H1 (cell line): ENCODE data around the gene AEBP1. TPM values are rescaled to one million over a fixed set of nuclear protein-coding genes. Genes with fewer than 3 reads are reported as not detected.
A peak's percentile ranks its signal among the peaks of the same experiment; 100 is the strongest.

ENCODE experiments used
- CTCF ChIA-PET: fragments of 300-600 bp; sonication (Branson Sonifier 250); formaldehyde crosslinking; loops from one replicate; lab custom pipeline; 2021; ENCODE audit not compliant: partially characterized antibody; lab: Charles Lee
- POLR2A ChIA-PET: fragments of 300-600 bp; sonication (Branson Sonifier 250); formaldehyde crosslinking; loops from one replicate; lab custom pipeline; 2021; ENCODE audit warnings: inconsistent platforms; ENCODE audit not compliant: partially characterized antibody; lab: Charles Lee
- DNase-seq, 2 experiments: peaks; one replicate each; pipeline versions ENCODE4 v3.0.0 to v3.0.0-alpha.2; 2010 to 2022; ENCODE audit warnings: low spot score in 2 of 2, low read depth in 1 of 2, mixed read lengths in 1 of 2
- FAIRE-seq: peaks from 2 replicates; lab custom pipeline; 2011; peaks lifted over from hg19 to GRCh38; lab: Jason Lieb, UNC
- H2AFZ ChIP-seq: 2 replicates; pipeline ENCODE4 v1.8.1; 2012; ENCODE audit warnings: low read length, inconsistent platforms
- H2AK5ac ChIP-seq: 2 replicates; pipeline ENCODE4 v1.6.1; 2013; ENCODE audit warnings: low read depth, low read length
- H2BK120ac ChIP-seq: replicated peaks from 2 replicates; pipeline ENCODE3; 2013; ENCODE audit warnings: low read depth, low read length, inconsistent platforms
- H2BK12ac ChIP-seq: 2 replicates; pipeline ENCODE4 v1.6.1; 2013; ENCODE audit warnings: low read depth, low read length
- H2BK15ac ChIP-seq: 2 replicates; pipeline ENCODE4 v1.6.1; 2013; ENCODE audit warnings: low read length
- H2BK20ac ChIP-seq: 2 replicates; pipeline ENCODE4 v1.6.1; 2013; ENCODE audit warnings: low read length
- H2BK5ac ChIP-seq: 2 replicates; pipeline ENCODE4 v1.6.1; 2013; ENCODE audit warnings: low read depth, low read length
- H3K14ac ChIP-seq: 2 replicates; pipeline ENCODE4 v1.6.1; 2013; ENCODE audit warnings: inconsistent platforms; ENCODE audit not compliant: insufficient read length
- H3K18ac ChIP-seq: 2 replicates; pipeline ENCODE4 v1.6.1; 2013; ENCODE audit warnings: low read length; ENCODE audit errors: extremely low read depth
- H3K23ac ChIP-seq: 2 replicates; pipeline ENCODE4 v1.6.1; 2013; ENCODE audit warnings: inconsistent platforms; ENCODE audit not compliant: insufficient read length
- H3K23me2 ChIP-seq: 2 replicates; pipeline ENCODE4 v1.6.1; 2013; ENCODE audit warnings: low read depth, low read length
- H3K27ac ChIP-seq: 2 replicates; pipeline ENCODE4 v1.6.1; 2011; ENCODE audit warnings: low read depth, low read length, inconsistent platforms
- H3K27me3 ChIP-seq, 4 experiments: replicated peaks in 1 of 4; 1 replicate in 1 of 4; 2 replicates in 3 of 4; pipeline versions ENCODE4 v1.6.1 to v1.8.1; 2011 to 2013; ENCODE audit warnings: low read length in 3 of 4, mild to moderate bottlenecking in 3 of 4, inconsistent platforms in 2 of 4, mixed read lengths in 2 of 4, moderate library complexity in 1 of 4; ENCODE audit not compliant: control insufficient read depth in 3 of 4, insufficient read depth in 3 of 4; ENCODE audit errors: extremely low read depth in 1 of 4
- H3K36me3 ChIP-seq, 4 experiments: 2 replicates each; pipeline versions ENCODE4 v1.6.1 to v1.8.1; 2011 to 2013; ENCODE audit warnings: mild to moderate bottlenecking in 4 of 4, low read length in 3 of 4, moderate library complexity in 2 of 4, control low read depth in 1 of 4, inconsistent platforms in 1 of 4; ENCODE audit not compliant: insufficient read depth in 4 of 4, control insufficient read depth in 2 of 4
- H3K4ac ChIP-seq: replicated peaks from 2 replicates; pipeline ENCODE3; 2013; ENCODE audit warnings: low read length, low read depth, mixed read lengths, inconsistent platforms; ENCODE audit not compliant: insufficient read length
- H3K4me1 ChIP-seq, 4 experiments: replicated peaks in 1 of 4; 1 replicate in 1 of 4; 2 replicates in 3 of 4; pipeline versions ENCODE4 v1.6.1 to v1.8.1; 2011 to 2013; ENCODE audit warnings: low read length in 3 of 4, inconsistent platforms in 2 of 4, mixed read lengths in 1 of 4; ENCODE audit not compliant: insufficient read depth in 4 of 4, control insufficient read depth in 3 of 4
- H3K4me2 ChIP-seq, 2 experiments: 2 replicates each; pipeline versions ENCODE4 v1.6.1 to v1.8.1; 2011 to 2013; ENCODE audit warnings: low read depth in 2 of 2, low read length in 2 of 2, control low read depth in 1 of 2, inconsistent platforms in 1 of 2, mild to moderate bottlenecking in 1 of 2; ENCODE audit not compliant: insufficient read depth in 1 of 2
- H3K4me3 ChIP-seq, 4 experiments: fragments of 200-600, 300-600 bp in 1 of 4; sonication (generic), shearing (Covaris generic), sonication (Bioruptor Twin) in 1 of 4; 2 replicates each; pipeline versions ENCODE4 v1.5.1 to v1.8.1; 2011 to 2016; ENCODE audit warnings: low read length in 4 of 4, low read depth in 3 of 4, control low read depth in 2 of 4, inconsistent platforms in 2 of 4, mild to moderate bottlenecking in 2 of 4, mixed read lengths in 1 of 4, moderate library complexity in 1 of 4; ENCODE audit not compliant: insufficient read depth in 2 of 4; ENCODE audit errors: extremely low read depth in 1 of 4
- H3K56ac ChIP-seq: replicated peaks from 2 replicates; pipeline ENCODE3; 2013; ENCODE audit warnings: low read depth, mild to moderate bottlenecking, mixed read lengths, low read length, inconsistent platforms; ENCODE audit not compliant: insufficient read length
- H3K79me1 ChIP-seq: 2 replicates; pipeline ENCODE4 v1.6.1; 2013; ENCODE audit warnings: low read depth, low read length, control low read depth
- H3K79me2 ChIP-seq, 2 experiments: 2 replicates each; pipeline versions ENCODE4 v1.6.1 to v1.8.1; 2012 to 2013; ENCODE audit warnings: low read length in 2 of 2, mild to moderate bottlenecking in 2 of 2, inconsistent platforms in 1 of 2; ENCODE audit not compliant: insufficient read depth in 2 of 2, control insufficient read depth in 1 of 2
- H3K9ac ChIP-seq, 4 experiments: replicated peaks in 1 of 4; 1 replicate in 1 of 4; 2 replicates in 3 of 4; pipeline versions ENCODE4 v1.6.1 to v1.8.1; 2011 to 2013; ENCODE audit warnings: low read depth in 3 of 4, low read length in 3 of 4, control low read depth in 2 of 4, mild to moderate bottlenecking in 2 of 4, moderate library complexity in 2 of 4, inconsistent platforms in 1 of 4; ENCODE audit errors: extremely low read depth in 1 of 4
- H3K9me3 ChIP-seq, 2 experiments: 2 replicates each; pipeline versions ENCODE4 v1.6.1 to v1.8.1; 2012 to 2013; ENCODE audit warnings: mild to moderate bottlenecking in 2 of 2, moderate library complexity in 2 of 2, control low read depth in 1 of 2, inconsistent platforms in 1 of 2, low read depth in 1 of 2, low read length in 1 of 2, mixed read lengths in 1 of 2; ENCODE audit not compliant: insufficient read depth in 2 of 2
- H4K20me1 ChIP-seq, 2 experiments: replicated peaks in 1 of 2; 2 replicates each; pipeline versions ENCODE3 to v1.8.1; 2011 to 2013; ENCODE audit warnings: inconsistent platforms in 2 of 2, low read length in 2 of 2, mild to moderate bottlenecking in 1 of 2; ENCODE audit not compliant: insufficient read depth in 2 of 2, control insufficient read depth in 1 of 2
- H4K5ac ChIP-seq: 2 replicates; pipeline ENCODE4 v1.6.1; 2013; ENCODE audit warnings: low read length, low read depth, mixed read lengths, inconsistent platforms; ENCODE audit not compliant: insufficient read length
- H4K8ac ChIP-seq: 2 replicates; pipeline ENCODE4 v1.8.0; 2013; ENCODE audit warnings: mild to moderate bottlenecking, moderate library complexity, low read length, inconsistent platforms; ENCODE audit not compliant: insufficient read depth; ENCODE audit errors: extremely low read depth
- H4K91ac ChIP-seq: replicated peaks from 2 replicates; pipeline ENCODE3; 2013; ENCODE audit warnings: low read length, mixed read lengths, inconsistent platforms; ENCODE audit not compliant: insufficient read length
- BRCA1 ChIP-seq: IDR thresholded peaks from 2 replicates; pipeline ENCODE4 v1.6.1; 2012; ENCODE audit warnings: low read depth, low read length, improper control_type of control experiment
- CBX5 ChIP-seq: fragments of 300-800, 300-1000 bp; sonication (generic); IDR thresholded peaks from 2 replicates; pipeline ENCODE4 v1.7.1; 2016; ENCODE audit warnings: antibody characterized with exemption, low read length, low read depth
- CTCF ChIP-seq, 3 experiments: IDR thresholded peaks; 1 replicate in 2 of 3; 2 replicates in 1 of 3; pipeline versions ENCODE4 v1.5.1 to v1.6.1; 2011; ENCODE audit warnings: low read length in 3 of 3, mild to moderate bottlenecking in 3 of 3, inconsistent platforms in 2 of 3, low read depth in 1 of 3, moderate library complexity in 1 of 3; ENCODE audit not compliant: insufficient read depth in 1 of 3; ENCODE audit errors: control extremely low read depth in 1 of 3
- EP300 ChIP-seq, 2 experiments: IDR thresholded peaks; 1 replicate in 1 of 2; 2 replicates in 1 of 2; pipeline ENCODE4 v1.6.1; 2011 to 2012; ENCODE audit warnings: low read depth in 2 of 2, low read length in 2 of 2, mild to moderate bottlenecking in 2 of 2, borderline replicate concordance in 1 of 2, inconsistent platforms in 1 of 2, moderate library complexity in 1 of 2
- GTF2F1 ChIP-seq: IDR thresholded peaks from 2 replicates; pipeline ENCODE4 v1.6.1; 2012; ENCODE audit warnings: low read depth, low read length, improper control_type of control experiment, borderline replicate concordance
- NANOG ChIP-seq: IDR thresholded peaks from 2 replicates; pipeline ENCODE4 v1.6.1; 2011; ENCODE audit warnings: low read length, low read depth, mild to moderate bottlenecking, inconsistent platforms; ENCODE audit not compliant: insufficient read depth, poor library complexity, severe bottlenecking
- RAD21 ChIP-seq, 2 experiments: IDR thresholded peaks in 1 of 2; conservative IDR thresholded peaks in 1 of 2; 2 replicates each; pipeline ENCODE4 v1.6.1; 2011; ENCODE audit warnings: low read depth in 2 of 2, low read length in 2 of 2, improper control_type of control experiment in 1 of 2, inconsistent platforms in 1 of 2, mild to moderate bottlenecking in 1 of 2, moderate library complexity in 1 of 2
- SAP30 ChIP-seq: fragments of 300-600 bp; sonication (generic); IDR thresholded peaks from 2 replicates; pipeline ENCODE4 v1.7.1; 2012; ENCODE audit warnings: low read length, moderate library complexity, mild to moderate bottlenecking, inconsistent platforms; ENCODE audit not compliant: insufficient read depth, insufficient replicate concordance
- WGBS, 2 experiments: shearing (Covaris generic) in 1 of 2; methylation state at CpG; one replicate each; pipeline versions ENCODE4 v1.1.6 to v1.1.7; 2013 to 2015; ENCODE audit warnings: low lambda C conversion rate in 2 of 2, mixed read lengths in 2 of 2, inconsistent platforms in 1 of 2, low coverage in 1 of 2, missing lambda C conversion rate in 1 of 2; ENCODE audit not compliant: insufficient replicate concordance in 2 of 2, insufficient coverage in 1 of 2, insufficient read length in 1 of 2; ENCODE audit errors: extremely low coverage in 1 of 2, missing lambda C conversion rate in 1 of 2; 5-methylcytosine and 5-hydroxymethylcytosine counted together
- polyA plus RNA-seq, 7 experiments: library from polyadenylated mRNA; depleted of rRNA in 3 of 7; stranded (reverse) in 5 of 7; unstranded in 2 of 7; fragments of >200 nt in 5 of 7; fragments of 200-250 nt in 2 of 7; gene quantifications; 1 replicate in 5 of 7; 2 replicates in 1 of 7; 4 replicates in 1 of 7; pipeline versions ENCODE4 v1.2.1 to v1.2.3, GENCODE V29; 2011 to 2013; ENCODE audit warnings: missing spikeins in 2 of 7, mixed read lengths in 2 of 7
- total RNA-seq: library from RNA; stranded (reverse); fragmentation: NEBNext Ultra II Directional; extraction: Animal tissue kit (Norgen Biotek cat#: 25700); gene quantifications from 2 replicates; pipeline ENCODE4 v1.2.1, GENCODE V29; 2021

The AEBP1 gene
- total and polyA plus RNA-seq, 2 of the 8 experiments (the other 6 are each of a cell fraction or from before 2014, with no cell fraction given): 10.4 to 41.2 TPM

GRCh38 chr7:44138698-44139097 is 34.6 kb downstream of the AEBP1 start:
- Histone ChIP-seq H3K4me3 (no peak overlapping the region), H3K9ac (no peak overlapping the region), H3K4me1 (no peaks in the 10 kb centered on the region), H4K91ac (no peak overlapping the region), H2BK15ac (no peak overlapping the region), H3K27ac (no peak overlapping the region), H3K36me3 (no peaks in the 10 kb centered on the region), H2BK12ac (no peak overlapping the region), H2BK5ac (no peak overlapping the region), H3K9me3 (no peaks in the 10 kb centered on the region), H4K8ac (no peak overlapping the region), H3K23me2 (no peaks in the 10 kb centered on the region; the same call in 1 of the 2 replicates), H3K4me2 (no peak overlapping the region), H3K79me1 (no peaks in the 10 kb centered on the region), H4K20me1 (peaks cover 0 to 2% of the 10 kb centered on the region in 2 experiments), H3K14ac (no peak overlapping the region), H3K4ac (no peak overlapping the region), H3K23ac (no peak overlapping the region), H2AK5ac (no peak overlapping the region), H2BK120ac (no peak overlapping the region), H2AFZ (no peak overlapping the region), H2BK20ac (no peak overlapping the region), H3K27me3 (peaks cover 0 to under 1% (median 0%) of the 10 kb centered on the region in 4 experiments; a peak in 2 of 7 replicates), H3K79me2 (no peaks in the 10 kb centered on the region), H3K18ac (no peak overlapping the region), H3K56ac (no peak overlapping the region), H4K5ac (no peak overlapping the region)
- WGBS, 2 experiments: 88% methylated on average over 8 of the region's 8 CpGs; no CpG with 5 or more reads in 1 of the 2 experiments
- DNase-seq: no peak
- no peak for FAIRE-seq
- CTCF ChIA-PET: interaction anchor here (0.6 to 2.4 kb wide), 7 partner anchors 7 to 72 kb away, joined by 3 to 11 read pairs (median 3); no protein-coding TSS in a partner anchor
- POLR2A ChIA-PET: no interaction called here
- TF ChIP-seq GTF2F1: no peak
- peak in 1 of 2 experiments; percentile 6; a peak in 1 of 4 replicates for TF ChIP-seq RAD21 (IDR thresholded peaks at IDR 0.05 in 1 of 2, conservative IDR thresholded peaks at IDR 0.05 in 1 of 2; ENCODE audit: low read depth in 2 of 2, low read length in 2 of 2)
- TF ChIP-seq NANOG: no peak
- no peak for TF ChIP-seq SAP30
- no peak for TF ChIP-seq BRCA1
- no peak for TF ChIP-seq CBX5
- peak in 1 of 3 experiments; percentile 24; a peak in 2 of 4 replicates for TF ChIP-seq CTCF (IDR thresholded peaks at IDR 0.05; ENCODE audit: control extremely low read depth in 1 of 3, insufficient read depth in 1 of 3, low read depth in 1 of 3, low read length in 3 of 3)
- TF ChIP-seq EP300 (IDR thresholded peaks at IDR 0.05; ENCODE audit: borderline replicate concordance in 1 of 2, low read depth in 2 of 2, low read length in 2 of 2): no peak
